Keratinocyte (primary cell): ENCODE measurements around the gene TMEM200A. TPM values are rescaled to one million over a fixed set of nuclear protein-coding genes. Genes with fewer than 3 reads are reported as not detected.

Experiments used
- DNase-seq: peaks from one replicate; pipeline ENCODE4 v3.0.0-alpha.2; 2011; ENCODE audit warnings: low read depth, missing footprints, low spot score
- FAIRE-seq: peaks from 2 replicates; lab custom pipeline; 2011; peaks lifted over from hg19 to GRCh38; lab: Jason Lieb, UNC
- H2AFZ ChIP-seq: 2 replicates; pipeline ENCODE4 v1.6.0; 2012; ENCODE audit warnings: low read length, control low read depth, inconsistent platforms; ENCODE audit not compliant: control insufficient read depth
- H3K27ac ChIP-seq: 2 replicates; pipeline ENCODE4 v1.5.1; 2011; ENCODE audit warnings: low read length; ENCODE audit not compliant: control insufficient read depth, insufficient read depth
- H3K27me3 ChIP-seq: 3 replicates; pipeline ENCODE4 v1.6.0; 2011; ENCODE audit warnings: low read length; ENCODE audit not compliant: control insufficient read depth, insufficient read depth; ENCODE audit errors: extremely low read depth
- H3K36me3 ChIP-seq, 2 experiments: 2 replicates in 1 of 2; 3 replicates in 1 of 2; pipeline ENCODE4 v1.5.1; 2011; ENCODE audit warnings: low read length in 2 of 2, mild to moderate bottlenecking in 1 of 2; ENCODE audit not compliant: control insufficient read depth in 2 of 2, insufficient read depth in 2 of 2; ENCODE audit errors: extremely low read depth in 1 of 2
- H3K4me1 ChIP-seq: 3 replicates; pipeline ENCODE4 v1.5.1; 2011; ENCODE audit warnings: low read length; ENCODE audit not compliant: control insufficient read depth, insufficient read depth; ENCODE audit errors: extremely low read depth
- H3K4me2 ChIP-seq: 3 replicates; pipeline ENCODE4 v1.6.0; 2011; ENCODE audit warnings: low read depth, low read length; ENCODE audit not compliant: control insufficient read depth, insufficient read depth; ENCODE audit errors: extremely low read depth
- H3K4me3 ChIP-seq, 3 experiments: fragments of 200-600 bp in 1 of 3; sonication (generic) in 1 of 3; 2 replicates in 2 of 3; 3 replicates in 1 of 3; pipeline ENCODE4 v1.5.1; 2011 to 2016; ENCODE audit warnings: low read length in 3 of 3, mild to moderate bottlenecking in 3 of 3, control low read depth in 2 of 3, inconsistent platforms in 1 of 3, low read depth in 1 of 3, mixed read lengths in 1 of 3, mixed run types in 1 of 3, moderate library complexity in 1 of 3; ENCODE audit not compliant: control insufficient read depth in 2 of 3, insufficient read depth in 2 of 3; ENCODE audit errors: extremely low read depth in 1 of 3
- H3K79me2 ChIP-seq: 2 replicates; pipeline ENCODE4 v1.6.0; 2012; ENCODE audit warnings: low read length; ENCODE audit not compliant: control insufficient read depth, insufficient read depth
- H3K9ac ChIP-seq: 3 replicates; pipeline ENCODE4 v1.6.0; 2011; ENCODE audit warnings: low read length; ENCODE audit not compliant: control insufficient read depth, insufficient read depth; ENCODE audit errors: extremely low read depth
- H3K9me1 ChIP-seq: 3 replicates; pipeline ENCODE4 v1.6.0; 2011; ENCODE audit warnings: low read length; ENCODE audit not compliant: control insufficient read depth, insufficient read depth; ENCODE audit errors: extremely low read depth
- H3K9me3 ChIP-seq: 2 replicates; pipeline ENCODE4 v1.5.1; 2012; ENCODE audit warnings: low read depth, low read length; ENCODE audit not compliant: control insufficient read depth
- H4K20me1 ChIP-seq: 3 replicates; pipeline ENCODE4 v1.6.0; 2011; ENCODE audit warnings: low read length; ENCODE audit not compliant: control insufficient read depth, insufficient read depth; ENCODE audit errors: extremely low read depth
- CTCF ChIP-seq, 3 experiments: IDR thresholded peaks in 1 of 3; conservative IDR thresholded peaks in 1 of 3; optimal IDR thresholded peaks in 1 of 3; 2 replicates in 2 of 3; 3 replicates in 1 of 3; pipeline versions ENCODE3 to v1.5.1; 2011; ENCODE audit warnings: low read length in 3 of 3, mild to moderate bottlenecking in 3 of 3, moderate library complexity in 2 of 3, control low read depth in 1 of 3, inconsistent platforms in 1 of 3; ENCODE audit not compliant: insufficient read depth in 2 of 3; ENCODE audit errors: extremely low read depth in 1 of 3
- EZH2 ChIP-seq: IDR thresholded peaks from one replicate; pipeline ENCODE4 v1.6.1; 2012; ENCODE audit warnings: inconsistent platforms, mild to moderate bottlenecking, low read length, moderate library complexity
- dilution Hi-C: fragments of 300-500 bp; cut with MboI; formaldehyde crosslinking; loops from one replicate; pipeline ENCODE4 v1.7.0; 2020; ENCODE audit warnings: low sequenced_read_pairs; ENCODE audit not compliant: extremely low pct_ligation_motif_present
- polyA plus RNA-seq, 5 experiments: library from polyadenylated mRNA; depleted of rRNA in 3 of 5; stranded (reverse) in 3 of 5; stranded (forward) in 1 of 5; unstranded in 1 of 5; fragments of >200 nt; gene quantifications; 1 replicate in 1 of 5; 2 replicates in 3 of 5; 3 replicates in 1 of 5; pipeline versions ENCODE4 v1.2.1 to v1.2.3, GENCODE V29; 2011 to 2012; ENCODE audit warnings: missing spikeins in 2 of 5, low read depth in 1 of 5, low replicate concordance in 1 of 5

Gene TMEM200A
- polyA plus RNA-seq, 1 donor (not counting 4 experiments of a cell fraction or from before 2014, with no cell fraction given) = 80.4 TPM

- H3K4me2 ChIP-seq = no peak overlapping the region
- no peak for FAIRE-seq
- H3K9me3 ChIP-seq = no peaks in the 10 kb centered on the region
Measured at GRCh38 chr6:130407032-130407431, 41.2 kb downstream of the TMEM200A start.

GRCh38 chr6:130409418-130410100, 43.7 kb downstream of the TMEM200A start:
- H3K9me3 ChIP-seq = no peaks in the 10 kb centered on the region
- H2AFZ ChIP-seq = no peak overlapping the region
- dilution Hi-C loops = no loop called here
- no peak for FAIRE-seq
- no peaks in the 10 kb centered on the region for H3K9me1 ChIP-seq
- DNase-seq = no peak
- H3K79me2 ChIP-seq = peaks cover 91% of the 10 kb centered on the region
- H3K9ac ChIP-seq = no peak overlapping the region
- peaks cover 3 to 4% of the 10 kb centered on the region in 2 experiments for H3K36me3 ChIP-seq
- no peak for TF ChIP-seq CTCF (optimal IDR thresholded peaks at IDR 0.05 in 1 of 3, IDR thresholded peaks at IDR 0.05 in 1 of 3, conservative IDR thresholded peaks at IDR 0.05 in 1 of 3; ENCODE audit: extremely low read depth in 1 of 3, insufficient read depth in 2 of 3, low read length in 3 of 3)
- no peak for TF ChIP-seq EZH2
- no peaks in the 10 kb centered on the region for H3K27me3 ChIP-seq
- no peak overlapping the region for H3K4me2 ChIP-seq
- H3K4me3 ChIP-seq = no peak overlapping the region
- H4K20me1 ChIP-seq = no peaks in the 10 kb centered on the region
- peaks cover 6% of the 10 kb centered on the region for H3K4me1 ChIP-seq
- H3K27ac ChIP-seq = no peak overlapping the region

More at GRCh38 chr6:130407032-130407431, 41.2 kb downstream of the TMEM200A start:
- H3K27ac ChIP-seq = no peak overlapping the region
- no peaks in the 10 kb centered on the region for H4K20me1 ChIP-seq
- H3K4me1 ChIP-seq = peaks cover 6% of the 10 kb centered on the region
- no peaks in the 10 kb centered on the region for H3K27me3 ChIP-seq
- TF ChIP-seq EZH2 (no peak), CTCF (optimal IDR thresholded peaks at IDR 0.05 in 1 of 3, IDR thresholded peaks at IDR 0.05 in 1 of 3, conservative IDR thresholded peaks at IDR 0.05 in 1 of 3; ENCODE audit: extremely low read depth in 1 of 3, insufficient read depth in 2 of 3, low read length in 3 of 3) (no peak)
- H3K36me3 ChIP-seq = peaks cover 1 to 4% of the 10 kb centered on the region in 2 experiments
- H3K4me3 ChIP-seq = no peak overlapping the region
- H3K9me1 ChIP-seq = no peaks in the 10 kb centered on the region
- dilution Hi-C loops = no loop called here
- H2AFZ ChIP-seq = no peak overlapping the region
- no peak overlapping the region for H3K9ac ChIP-seq
- no peak for DNase-seq
- H3K79me2 ChIP-seq = peaks cover 96% of the 10 kb centered on the region
